Measurements from ENCODE around the gene FBXW11. TPM values are rescaled to one million over a fixed set of nuclear protein-coding genes. Genes with fewer than 3 reads are reported as not detected.

The FBXW11 gene
- total RNA-seq, 1 experiment from 2014 or later: 52.0 TPM

- Histone ChIP-seq H3K9ac (ENCODE audit: low read length) (no peak overlapping the region), H4K20me1 (ENCODE audit: insufficient read depth) (no peaks in the 10 kb centered on the region), H3K4me1 (ENCODE audit: control insufficient read depth in 1 of 2, insufficient read depth in 2 of 2, low read length in 2 of 2) (no peaks in the 10 kb centered on the region), H3K79me2 (ENCODE audit: insufficient read depth, low read length) (peaks cover 40% of the 10 kb centered on the region), H3K4me2 (ENCODE audit: low read length) (no peak overlapping the region), H3K36me3 (ENCODE audit: control insufficient read depth in 1 of 2, insufficient read depth in 2 of 2, low read length in 2 of 2) (no peaks in the 10 kb centered on the region), H3K9me3 (ENCODE audit: control insufficient read depth in 1 of 2, insufficient read depth in 1 of 2, low read depth in 1 of 2, low read length in 2 of 2) (no peaks in the 10 kb centered on the region), H3K27ac (ENCODE audit: low read depth, low read length) (no peak overlapping the region), H3K27me3 (ENCODE audit: insufficient read depth, low read length) (no peaks in the 10 kb centered on the region), H3K4me3 (replicated peaks in 1 of 2; ENCODE audit: low read depth in 1 of 2, low read length in 2 of 2) (no peak overlapping the region), H3K9me2 (ENCODE audit: insufficient read depth) (no peaks in the 10 kb centered on the region), H2AFZ (ENCODE audit: low read depth, low read length, poor library complexity, severe bottlenecking) (no peak overlapping the region)
- intact Hi-C loops (cut with micrococcal nuclease): loop anchor here (10.0 kb wide), 1 partner anchor 1157 kb away; no protein-coding TSS in a partner anchor
- RAD21 ChIA-PET (ENCODE audit: low non-redundant PET in 1 of 2, low total read pairs in 2 of 2, uncharacterized antibody in 2 of 2, unreplicated experiment in 2 of 2): no interaction called here
- CTCF ChIA-PET: interaction anchor here (0.9 to 2.9 kb wide), 2 partner anchors 10 to 1092 kb away, joined by 3 to 10 read pairs; no protein-coding TSS in a partner anchor
- BruUV-seq (replicated peaks): no TSS peak
- no peak for DNase-seq (ENCODE audit: low read depth, low spot score)
- POLR2A ChIA-PET: no interaction called here
- no peak for ATAC-seq
- TF ChIP-seq ELF1 (IDR thresholded peaks at IDR 0.05; ENCODE audit: borderline replicate concordance, low read depth): no peak
- TF ChIP-seq ZBTB33 (IDR thresholded peaks at IDR 0.05; ENCODE audit: extremely low read depth, insufficient replicate concordance, low read length): no peak
- TF ChIP-seq EGR1 (IDR thresholded peaks at IDR 0.05; ENCODE audit: low read depth): no peak
- peak; percentile 37 for TF ChIP-seq REST (IDR thresholded peaks at IDR 0.05; ENCODE audit: low read depth)
- no peak for TF ChIP-seq ZFX (IDR thresholded peaks at IDR 0.05)
- TF ChIP-seq POLR2A (IDR thresholded peaks at IDR 0.05; ENCODE audit: borderline replicate concordance, extremely low read depth, insufficient read depth, insufficient read length): no peak
- TF ChIP-seq SP1 (IDR thresholded peaks at IDR 0.05; ENCODE audit: low read depth): no peak
- TF ChIP-seq MAX (IDR thresholded peaks at IDR 0.05): no peak
Measured at GRCh38 chr5:171901764-171902163, 104.7 kb downstream of the FBXW11 start.
